Activated CD8-positive, alpha-beta memory T cell treated with anti-CD3 and anti-CD28 coated beads, Interleukin-2, amount 50 U/mL, for 1 hour (primary cell): ENCODE results near the gene LAIR2.
"Not testable (repeated sequence)": the region's sequence is repeated elsewhere in the genome, so short reads cannot be mapped to it uniquely, and the experiment has no call there.

Experiments
- DNase-seq: peaks from one replicate; pipeline ENCODE4 v3.0.0-alpha.2; 2020; ENCODE audit errors: extremely low read depth

LAIR2 gene

DNA sequence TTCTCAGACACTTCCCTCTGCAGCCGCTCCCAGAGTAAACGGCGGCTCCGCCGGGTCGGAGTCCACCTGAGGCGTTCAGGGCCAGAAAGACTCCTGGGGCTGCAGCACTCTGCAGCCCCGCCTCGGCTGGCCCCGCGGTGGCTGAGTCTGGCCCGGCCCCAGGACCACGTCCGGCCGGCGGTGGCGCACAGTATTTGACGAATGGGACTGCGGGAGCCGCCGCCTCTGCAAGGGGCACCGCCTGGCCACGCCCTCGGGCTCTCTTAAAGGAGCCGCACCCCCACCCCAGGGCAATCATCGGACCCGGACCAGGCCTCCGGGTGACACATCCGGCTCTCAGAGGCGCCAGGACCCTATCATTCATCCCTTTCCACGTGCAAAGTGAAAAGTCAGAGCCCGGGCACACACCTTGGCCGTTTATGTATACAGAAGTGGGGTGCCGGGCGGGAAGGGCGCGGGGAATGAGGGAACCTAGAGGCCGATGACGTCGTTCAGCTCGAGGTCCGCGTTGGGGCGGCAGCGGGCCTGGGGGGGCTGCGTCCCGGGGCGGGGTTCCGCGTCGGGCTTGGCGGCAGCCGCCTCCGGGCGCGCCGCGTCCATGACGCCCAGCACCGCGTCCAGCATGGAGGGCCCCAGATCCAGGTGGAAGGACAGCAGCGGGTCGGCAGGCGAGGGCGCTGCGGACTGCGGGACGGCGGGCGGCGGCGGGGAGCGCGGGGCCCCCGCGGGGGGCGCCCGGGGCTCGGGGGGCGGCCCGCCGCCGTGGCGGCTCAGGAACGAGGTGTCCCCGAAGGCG lies 37.8 kb upstream of the LAIR2 start:
- DNase-seq = no peak

DNA sequence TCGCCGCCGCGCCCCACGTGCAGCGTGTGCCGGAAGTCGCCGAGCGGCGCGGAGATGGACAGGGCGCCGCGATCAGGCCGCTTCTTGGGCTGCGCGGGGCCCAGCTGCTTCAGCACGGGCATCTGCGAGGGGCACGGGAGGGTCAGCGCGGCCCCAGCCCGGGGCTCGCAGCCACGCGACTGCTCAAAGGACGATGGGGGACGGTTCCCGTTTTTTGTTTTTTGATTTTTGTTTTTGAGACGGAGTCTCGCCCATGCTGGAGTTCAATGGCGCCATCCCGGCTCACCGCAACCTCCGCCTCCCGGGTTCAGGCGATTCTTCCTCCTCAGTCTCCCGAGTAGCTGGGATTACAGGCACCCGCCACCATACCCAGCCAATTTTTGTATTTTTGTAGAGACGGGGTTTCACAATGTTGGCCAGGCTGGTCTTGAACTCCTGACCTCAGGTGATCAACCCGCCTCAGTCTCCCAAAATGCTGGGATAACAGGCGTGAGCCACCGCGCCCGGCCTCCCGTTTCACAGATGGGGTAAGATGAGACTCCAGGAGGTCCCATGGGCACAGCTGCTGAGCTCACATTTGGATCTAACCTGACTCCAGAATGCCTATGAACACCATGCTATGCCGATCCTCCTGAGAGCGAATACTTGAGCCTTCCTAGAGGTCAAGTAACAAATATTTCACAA lies 37.1 kb upstream of the LAIR2 start:
- no peak for DNase-seq

DNA sequence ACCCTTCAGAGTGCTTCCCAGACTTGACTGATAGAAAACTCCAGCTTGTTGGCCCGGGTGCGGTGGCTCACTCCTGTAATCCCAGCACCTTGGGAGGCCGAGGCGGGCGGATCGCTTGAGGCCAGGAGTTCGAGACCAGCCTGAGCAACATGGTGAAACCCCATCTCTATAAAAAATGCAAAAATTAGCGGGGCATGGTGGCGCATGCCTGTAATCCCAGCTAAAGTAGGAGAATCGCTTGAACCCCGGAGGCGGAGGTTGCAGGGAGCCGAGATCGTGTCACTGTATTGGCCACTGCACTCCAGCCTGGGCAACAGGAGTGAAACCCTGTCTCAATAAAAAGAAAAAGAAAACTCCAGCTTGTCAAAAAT lies 36.5 kb upstream of the LAIR2 start:
- not testable (repeated sequence) for DNase-seq

DNA sequence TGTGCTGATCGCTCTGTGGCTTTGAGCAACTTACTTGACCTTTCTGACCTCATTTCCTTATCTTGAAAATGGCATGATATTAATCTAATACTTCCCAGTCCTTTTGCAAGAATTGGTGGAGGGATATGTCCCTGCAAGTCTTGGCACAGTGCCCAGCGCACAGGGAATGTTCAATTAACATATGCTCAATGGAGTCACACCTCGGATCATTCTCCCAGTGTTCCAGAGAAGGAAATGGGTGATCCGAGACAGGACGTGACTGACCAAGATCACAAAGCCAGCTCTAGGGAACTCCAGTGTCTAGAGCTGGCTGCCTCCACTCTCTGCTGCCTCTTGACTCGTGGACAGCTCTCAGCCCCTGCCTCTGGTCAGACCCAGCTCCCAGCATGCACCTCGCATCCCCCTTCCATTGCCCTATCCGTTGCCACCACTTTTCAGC lies 33.1 kb upstream of the LAIR2 start:
- no peak for DNase-seq

DNA sequence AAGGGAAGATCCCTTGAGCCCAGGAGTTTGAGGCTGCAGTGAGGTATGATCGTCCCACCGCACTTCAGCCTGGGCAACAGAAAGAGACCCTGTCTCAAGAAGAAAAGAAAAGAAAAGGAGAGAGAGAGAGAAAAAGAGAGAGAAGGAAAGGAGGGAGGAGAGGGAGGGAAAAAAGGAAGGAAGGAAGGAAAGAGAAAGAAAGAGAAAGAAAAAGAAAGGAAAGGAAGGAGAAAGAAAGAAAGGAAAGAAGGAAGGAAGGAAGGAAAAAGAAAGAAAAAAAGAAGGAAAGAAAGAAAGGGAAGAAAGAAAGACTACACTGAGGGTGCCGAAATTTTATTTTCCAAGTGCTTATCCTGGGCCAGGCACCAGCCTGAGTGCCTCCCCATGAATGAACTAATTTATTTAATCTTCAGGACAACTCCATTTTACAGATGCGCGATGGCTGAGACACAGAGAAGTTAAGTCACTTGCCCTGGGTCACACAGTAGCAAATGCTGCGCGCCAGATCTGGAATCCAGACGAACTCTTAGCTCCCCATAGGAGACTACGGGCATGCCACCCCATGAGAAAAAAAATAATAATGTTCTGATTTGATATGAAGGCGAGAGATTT lies 32.2 kb upstream of the LAIR2 start:
- no peak for DNase-seq

DNA sequence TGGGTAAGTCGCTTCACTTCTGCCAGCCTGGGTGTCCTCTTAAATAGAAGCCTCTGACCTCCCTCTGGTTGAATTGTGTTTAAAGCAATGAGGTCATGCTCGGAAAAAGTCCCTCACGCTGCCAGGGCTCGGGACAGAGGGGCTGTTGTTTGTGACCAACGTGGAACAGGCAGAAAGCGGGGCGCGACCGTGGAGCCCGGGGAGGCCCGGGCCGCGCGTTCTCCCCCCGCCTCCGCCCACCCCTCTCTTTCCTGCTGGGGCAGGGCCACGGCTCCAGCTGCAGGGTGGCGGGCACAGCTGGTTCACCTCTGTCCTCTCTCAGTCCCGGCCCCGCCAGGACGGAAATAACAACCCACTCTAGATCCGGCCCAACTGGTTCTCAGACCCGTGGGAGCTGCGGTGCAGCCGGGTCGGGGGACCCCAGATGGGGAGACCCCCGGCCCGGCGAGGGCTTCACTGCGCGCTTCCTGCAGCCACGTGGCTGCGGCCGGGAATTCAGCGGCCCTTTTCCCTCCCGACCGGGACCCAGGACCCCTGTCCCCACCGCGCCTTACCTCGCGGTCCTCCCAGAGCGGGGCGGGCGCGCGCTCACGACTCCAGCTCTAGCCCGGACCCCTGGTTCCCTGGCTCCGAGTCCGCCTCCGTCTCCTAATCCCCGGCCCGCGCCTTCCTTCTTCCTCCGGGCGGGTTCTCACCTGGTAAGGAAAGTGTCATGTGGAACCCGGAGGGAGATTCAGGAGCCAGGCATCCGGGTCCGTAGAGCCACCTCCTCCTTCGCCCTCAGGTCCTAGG lies 31.4 kb upstream of the LAIR2 start:
- no peak for DNase-seq

DNA sequence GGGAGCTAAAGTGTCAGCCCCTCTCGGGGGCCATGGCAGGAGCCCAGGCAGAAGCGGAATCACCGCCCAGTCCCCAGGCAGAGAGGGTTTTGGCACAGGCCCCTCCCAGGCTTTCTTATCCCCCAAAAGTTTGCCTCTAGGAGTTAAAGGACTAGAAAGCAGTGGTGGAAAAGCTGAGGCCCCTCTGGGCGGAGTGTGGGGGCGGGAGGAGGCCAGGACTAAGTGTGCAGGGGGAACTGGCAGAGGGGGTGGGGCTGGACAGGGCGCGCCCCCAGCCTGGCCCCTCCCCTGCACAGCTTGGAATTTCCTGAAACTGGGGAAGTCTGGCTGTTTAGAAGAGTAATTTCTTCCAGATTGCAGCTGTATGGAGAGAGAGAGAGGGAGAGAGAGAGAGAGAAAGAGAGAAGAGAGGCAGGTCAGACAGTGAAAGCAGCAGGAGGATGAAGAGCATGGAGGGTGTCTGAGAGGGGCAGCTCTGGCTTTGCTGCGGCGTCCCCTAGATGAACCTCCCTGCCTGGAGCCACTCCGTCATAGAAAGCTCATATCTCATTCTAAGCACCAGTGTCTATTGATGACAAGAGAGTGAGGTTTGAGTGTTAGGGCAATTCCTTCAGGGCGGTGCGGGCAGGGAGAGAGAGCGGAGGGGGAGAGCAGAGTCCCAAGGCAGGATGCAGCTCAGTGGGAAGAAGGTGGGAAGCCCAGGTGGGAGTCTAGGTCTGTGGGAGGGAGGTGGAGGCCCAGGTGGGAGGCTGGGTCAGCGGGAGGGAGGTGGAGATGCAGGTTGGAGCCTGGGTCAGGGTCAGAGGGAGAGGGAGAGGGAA lies 29.4 kb upstream of the LAIR2 start, which contains the start of gene CDC42EP5:
Gene CDC42EP5, minus strand, starts transcription at position 226 of the 821 bp plus-strand sequence. CDS start 7,749 bp downstream, outside the sequence.
- no peak for DNase-seq

DNA sequence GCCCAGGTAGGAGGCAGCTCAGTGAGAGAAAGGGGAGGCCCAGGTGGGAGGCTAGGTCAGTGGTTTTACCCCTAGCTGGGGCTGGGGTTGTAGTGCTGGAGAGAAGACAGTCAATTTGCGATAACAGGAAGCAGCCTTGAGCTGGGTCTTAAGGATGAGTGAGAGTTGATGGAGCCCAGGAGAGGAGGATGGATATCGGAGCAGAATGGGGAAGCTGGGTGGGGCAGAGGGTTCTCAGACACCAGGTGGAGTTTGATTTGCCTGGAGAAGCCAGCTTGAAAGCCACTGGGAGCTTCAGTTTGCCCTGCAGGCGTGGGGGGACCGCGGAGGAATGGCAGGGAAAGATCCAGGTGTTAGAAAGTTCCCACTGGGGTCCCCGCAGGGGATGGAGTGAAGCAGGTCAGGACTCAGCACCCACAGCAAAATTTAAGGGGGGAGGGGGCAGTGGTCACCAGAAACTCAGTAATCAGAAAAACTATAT lies 28.7 kb upstream of the LAIR2 start:
- DNase-seq = no peak

DNA sequence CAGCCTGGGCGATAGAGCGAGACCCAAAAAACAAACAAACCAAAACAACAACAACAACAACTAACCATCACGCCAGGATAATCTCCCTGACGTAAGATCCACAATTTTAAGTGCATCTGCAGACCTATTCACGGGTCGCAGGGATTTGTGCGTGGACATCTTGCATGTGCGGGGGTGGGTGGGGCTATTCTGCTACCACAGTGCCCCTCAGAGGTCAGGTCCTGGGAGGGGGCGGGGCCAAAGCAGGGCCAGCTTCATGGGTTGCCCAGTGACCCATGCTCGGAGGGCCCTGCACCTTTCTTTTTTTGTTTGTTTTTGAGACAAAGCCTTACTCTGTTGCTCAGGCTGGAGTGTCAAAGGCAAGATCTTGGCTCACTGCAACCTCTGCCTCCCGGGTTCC lies 26.9 kb upstream of the LAIR2 start:
- DNase-seq = no peak

DNA sequence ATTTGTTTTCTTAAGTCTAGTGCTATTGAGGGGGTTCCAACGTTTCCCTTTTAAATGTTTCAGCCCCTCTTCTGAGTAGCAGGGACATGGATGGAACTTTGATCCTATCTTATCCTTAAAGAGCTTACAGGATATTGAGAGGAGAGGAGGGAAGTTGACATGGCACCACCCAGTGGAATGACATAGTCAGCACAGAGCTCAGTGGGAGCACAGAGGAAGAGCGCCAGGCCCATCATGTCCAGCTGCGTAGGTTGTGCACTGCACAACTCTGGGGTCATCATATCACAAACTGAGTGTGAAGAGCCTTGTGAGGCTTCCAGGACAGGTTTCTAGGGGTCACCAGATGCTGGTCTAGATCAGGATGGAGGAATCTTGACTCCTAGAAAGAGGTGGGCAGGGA lies 25.0 kb upstream of the LAIR2 start:
- DNase-seq = no peak

DNA sequence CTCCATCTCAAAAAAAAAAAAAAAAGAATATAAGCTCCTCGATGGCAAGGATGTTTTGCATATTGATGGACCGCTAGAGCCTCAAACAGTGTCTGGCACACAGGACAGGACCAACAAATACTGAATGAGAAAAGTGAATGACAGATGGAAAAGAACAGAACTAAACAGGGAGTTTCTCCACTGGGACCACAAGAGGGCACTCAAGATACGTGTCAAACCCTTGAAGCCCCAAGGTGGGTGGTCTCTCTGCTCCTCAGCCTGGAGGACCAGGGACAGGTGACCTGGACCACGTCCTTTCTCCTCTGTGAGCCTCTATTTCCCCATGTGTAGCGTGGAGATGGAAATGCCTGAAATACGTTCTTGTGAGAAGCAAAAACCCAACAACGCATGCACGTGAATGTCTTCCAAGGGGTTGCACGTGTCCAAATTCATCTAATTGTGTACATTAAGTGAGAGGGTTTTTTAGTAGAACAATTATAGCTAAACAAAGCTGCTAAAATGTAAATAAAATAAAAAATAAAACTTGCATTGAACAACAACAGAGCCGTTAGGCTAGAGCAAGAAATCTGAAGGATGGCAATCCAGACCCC lies 23.9 kb upstream of the LAIR2 start:
- DNase-seq = no peak

DNA sequence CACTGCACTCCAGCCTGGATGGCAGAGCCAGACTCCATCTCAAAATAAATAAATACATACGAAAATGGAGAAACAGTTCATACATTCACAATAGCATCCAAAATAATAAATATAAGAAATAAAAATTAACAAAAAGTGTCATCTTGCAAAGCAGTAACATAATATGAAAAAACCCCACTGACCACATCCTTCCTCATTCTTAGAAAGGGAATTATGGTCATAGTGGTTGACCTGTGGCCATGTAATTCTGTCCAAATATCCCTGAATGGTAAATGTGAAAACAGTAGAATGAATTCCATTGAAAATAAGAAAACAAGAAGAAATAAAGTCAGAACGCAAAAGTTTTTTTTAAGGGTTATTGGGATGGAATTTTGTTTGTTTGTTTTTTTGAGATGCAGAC lies 22.6 kb upstream of the LAIR2 start:
- no peak for DNase-seq

DNA sequence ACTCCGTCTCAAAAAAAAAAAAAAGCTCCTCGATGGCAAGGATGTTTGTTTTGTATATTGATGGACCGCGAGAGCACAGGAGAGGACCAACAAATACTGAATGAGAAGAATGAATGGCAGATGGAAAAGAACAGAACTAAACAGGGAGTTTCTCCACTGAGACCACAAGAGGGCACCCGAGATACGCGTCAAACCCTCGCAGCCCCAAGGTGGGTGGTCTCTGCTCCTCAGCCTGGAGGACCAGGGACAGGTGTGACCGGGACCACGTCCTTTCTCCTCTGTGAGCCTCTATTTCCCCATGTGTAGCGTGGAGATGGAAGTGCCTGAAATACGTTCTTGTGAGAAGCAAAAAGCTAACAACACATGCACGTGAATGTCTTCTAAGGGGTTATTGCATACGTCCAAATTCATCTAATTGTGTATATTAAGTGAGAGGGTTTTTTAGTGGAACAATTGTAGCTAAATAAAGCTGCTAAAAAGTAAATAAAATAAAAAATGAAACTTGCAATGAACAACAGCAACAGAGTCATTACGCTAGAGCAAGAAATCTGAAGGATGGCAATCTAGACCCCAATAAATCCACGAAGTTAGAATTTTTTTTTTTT lies 21.2 kb upstream of the LAIR2 start:
- no peak for DNase-seq

DNA sequence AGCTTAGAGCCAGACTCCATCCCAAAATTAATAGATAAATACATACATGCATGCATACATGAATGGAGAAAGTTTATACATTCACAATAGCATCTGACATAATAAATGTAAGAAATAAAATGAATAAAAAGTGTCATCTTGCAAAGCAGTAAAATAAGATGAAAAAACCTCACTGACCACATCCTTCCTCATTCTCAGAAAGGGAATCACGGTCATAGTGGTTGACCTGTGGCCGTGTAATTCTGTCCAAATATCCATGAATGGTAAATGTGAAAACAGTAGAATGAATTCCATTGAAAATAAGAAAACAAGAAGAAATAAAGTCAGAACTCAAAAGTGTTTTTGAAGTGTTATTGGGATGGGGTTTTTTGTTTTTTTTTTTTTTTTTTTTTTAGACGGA lies 19.7 kb upstream of the LAIR2 start:
- no peak for DNase-seq

DNA sequence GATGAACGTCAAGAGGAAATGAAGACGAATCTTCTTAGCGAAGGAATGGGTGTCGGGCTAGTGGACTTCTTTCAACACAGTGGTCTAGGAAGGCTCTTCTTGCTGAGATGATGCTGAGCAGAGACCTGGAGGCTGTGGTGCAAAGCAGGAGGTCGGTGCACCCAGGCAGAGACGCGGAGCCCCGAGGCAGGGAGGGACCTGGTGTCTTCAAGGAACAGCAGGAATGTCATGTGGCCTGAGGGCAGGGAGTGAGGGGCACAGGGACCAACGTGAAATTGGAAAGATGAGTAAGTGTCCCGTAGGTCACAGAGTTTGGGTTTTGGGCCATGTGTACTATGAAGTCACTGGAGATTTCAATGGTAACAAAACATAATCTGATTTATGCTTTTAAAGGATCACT lies 18.2 kb upstream of the LAIR2 start:
- DNase-seq = no peak

DNA sequence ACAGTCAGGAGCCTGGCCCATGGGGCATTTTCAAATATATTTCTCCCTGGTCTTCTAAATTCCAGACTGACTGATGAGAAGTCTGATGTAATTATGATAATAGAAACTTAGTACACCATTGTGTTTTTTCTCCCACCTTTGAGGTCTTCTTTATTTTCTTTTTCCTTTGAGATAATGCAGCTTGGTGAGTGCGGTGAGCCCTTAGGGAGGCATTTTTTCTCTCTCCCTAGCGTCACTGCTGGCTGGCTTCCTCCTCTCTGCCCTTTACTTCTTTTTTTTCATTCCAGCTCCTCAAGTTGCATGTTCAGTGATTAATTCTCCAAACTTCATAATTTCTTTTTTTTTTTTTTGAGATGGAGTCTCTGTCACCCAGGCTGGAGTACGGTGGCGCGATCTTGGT lies 16.8 kb upstream of the LAIR2 start:
- no peak for DNase-seq

DNA sequence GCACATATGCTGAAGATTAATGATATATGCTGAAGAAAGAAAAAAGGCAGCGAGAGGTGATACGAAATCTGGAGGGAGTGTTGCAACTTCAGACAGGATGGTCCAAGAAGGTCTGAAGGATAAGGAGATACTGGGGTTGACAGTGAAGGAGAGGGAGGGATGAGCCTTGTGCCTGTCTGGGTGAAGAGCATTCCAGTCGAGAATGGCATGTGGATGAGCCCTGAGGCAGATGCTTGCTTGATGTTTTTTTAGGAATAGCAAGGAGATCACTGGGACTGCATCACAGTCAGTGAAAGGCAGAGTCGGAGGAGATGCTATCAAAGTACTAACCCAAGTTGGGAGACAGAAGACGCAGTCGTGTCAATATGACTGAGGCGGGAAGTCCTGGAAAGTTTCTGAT lies 13.3 kb upstream of the LAIR2 start:
- no peak for DNase-seq

DNA sequence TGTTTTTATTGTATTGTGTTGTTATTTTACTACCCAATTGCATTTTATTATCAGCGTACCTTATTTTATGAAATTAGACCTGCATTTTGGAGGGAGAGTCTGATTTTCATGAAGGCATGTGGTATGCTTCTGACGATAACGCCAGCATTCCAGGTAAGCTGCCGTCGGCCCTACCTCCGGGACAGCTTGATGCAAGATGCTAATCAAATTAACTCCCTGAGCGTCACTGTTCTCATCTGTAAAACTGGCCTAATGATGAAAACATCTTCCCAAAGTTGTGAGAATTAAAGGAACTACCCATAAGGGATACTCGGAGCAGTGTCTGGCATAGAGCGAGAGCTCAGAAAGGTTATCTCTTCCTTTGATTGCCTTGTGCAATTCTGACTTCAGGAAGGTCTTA lies 12.9 kb upstream of the LAIR2 start:
- DNase-seq = no peak

DNA sequence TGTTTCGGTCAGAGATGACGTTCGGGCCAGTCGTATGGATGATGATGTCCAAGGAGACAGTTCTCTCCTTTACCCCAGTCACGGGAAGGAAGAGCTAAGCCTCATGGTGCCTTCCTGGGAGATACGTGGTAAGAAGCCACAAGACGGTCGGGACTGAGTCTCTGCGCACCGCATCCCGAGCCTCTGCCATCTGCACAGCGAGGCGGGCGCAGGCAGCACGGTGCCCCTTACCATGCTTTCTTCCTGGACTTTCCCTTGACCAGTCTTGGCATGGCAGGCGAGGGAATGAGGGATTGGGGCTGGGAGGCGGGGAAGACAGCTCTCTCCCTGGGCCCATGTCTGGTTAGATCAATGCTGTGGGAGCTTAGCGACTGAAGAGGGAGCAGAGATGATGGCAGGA lies 10.1 kb upstream of the LAIR2 start:
- no peak for DNase-seq

DNA sequence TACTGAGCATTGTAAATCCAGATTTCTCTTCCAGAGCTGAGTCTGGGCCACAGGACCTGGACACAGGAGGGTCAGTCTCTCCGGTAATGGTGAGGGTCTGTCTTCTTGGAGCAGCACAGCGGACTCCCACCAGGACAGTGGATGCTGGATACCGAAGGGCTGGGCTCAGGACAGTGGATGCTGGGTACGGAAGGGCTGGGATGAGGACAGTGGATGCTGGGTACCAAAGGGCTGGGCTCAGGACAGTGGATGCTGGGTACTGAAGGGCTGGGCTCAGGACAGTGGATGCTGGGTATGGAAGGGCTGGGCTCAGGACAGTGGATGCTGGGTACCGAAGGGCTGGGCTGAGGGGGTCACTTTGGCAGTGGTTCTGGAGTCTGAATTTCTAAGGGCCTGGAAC lies 9.6 kb upstream of the LAIR2 start:
- DNase-seq = not testable (repeated sequence)
